GM12801 (cell line): ENCODE measurements around the gene POGLUT2.

Experiments
- CTCF ChIP-seq: IDR thresholded peaks from one replicate; pipeline ENCODE4 v1.5.1; 2011; ENCODE audit warnings: control low read depth; ENCODE audit not compliant: insufficient read length; ENCODE audit errors: extremely low read depth

POGLUT2 gene

GRCh38 chr13:102800145-102801041 is 1.6 kb upstream of the POGLUT2 start:
- TF ChIP-seq CTCF = no peak

- no peak for TF ChIP-seq CTCF
Measured at GRCh38 chr13:102799426-102800144, 809 bp upstream of the POGLUT2 start.

GRCh38 chr13:102793611-102794355 is 5.0 kb downstream of the POGLUT2 start:
- TF ChIP-seq CTCF = no peak

GRCh38 chr13:102792396-102792795 is 6.4 kb downstream of the POGLUT2 start:
- TF ChIP-seq CTCF = no peak

- TF ChIP-seq CTCF = no peak
Measured at GRCh38 chr13:102788683-102789082, 10.1 kb downstream of the POGLUT2 start.

GRCh38 chr13:102784483-102784882 is 14.3 kb downstream of the POGLUT2 start:
- TF ChIP-seq CTCF = no peak

- no peak for TF ChIP-seq CTCF
Measured at GRCh38 chr13:102781591-102781990, 17.2 kb downstream of the POGLUT2 start.
